NCI-H460 (cell line): Measurements from ENCODE around the gene HOXA2. TPM values are rescaled to one million over a fixed set of nuclear protein-coding genes. Genes with fewer than 3 reads are reported as not detected.

Experiments
- DNase-seq: peaks from one replicate; pipeline ENCODE4 v3.0.0-alpha.2; 2016; ENCODE audit warnings: low read depth; ENCODE audit errors: extremely low read depth
- polyA plus RNA-seq: library from polyadenylated mRNA; depleted of rRNA; stranded (reverse); fragments of >200 nt; gene quantifications from 2 replicates; pipeline ENCODE4 v1.2.3, GENCODE V29; 2014; cell fraction: nucleus; rRNA removed
- total RNA-seq: library from RNA; depleted of rRNA; stranded (reverse); fragments of >200 nt; shearing (Covaris generic); gene quantifications from 2 replicates; pipeline ENCODE4 v1.2.3, GENCODE V29; 2014; rRNA removed

Gene HOXA2
- total RNA-seq: 1.8 and 3.0 TPM in 2 replicates
- polyA plus RNA-seq: 3.7 and 3.8 TPM in 2 replicates

DNA sequence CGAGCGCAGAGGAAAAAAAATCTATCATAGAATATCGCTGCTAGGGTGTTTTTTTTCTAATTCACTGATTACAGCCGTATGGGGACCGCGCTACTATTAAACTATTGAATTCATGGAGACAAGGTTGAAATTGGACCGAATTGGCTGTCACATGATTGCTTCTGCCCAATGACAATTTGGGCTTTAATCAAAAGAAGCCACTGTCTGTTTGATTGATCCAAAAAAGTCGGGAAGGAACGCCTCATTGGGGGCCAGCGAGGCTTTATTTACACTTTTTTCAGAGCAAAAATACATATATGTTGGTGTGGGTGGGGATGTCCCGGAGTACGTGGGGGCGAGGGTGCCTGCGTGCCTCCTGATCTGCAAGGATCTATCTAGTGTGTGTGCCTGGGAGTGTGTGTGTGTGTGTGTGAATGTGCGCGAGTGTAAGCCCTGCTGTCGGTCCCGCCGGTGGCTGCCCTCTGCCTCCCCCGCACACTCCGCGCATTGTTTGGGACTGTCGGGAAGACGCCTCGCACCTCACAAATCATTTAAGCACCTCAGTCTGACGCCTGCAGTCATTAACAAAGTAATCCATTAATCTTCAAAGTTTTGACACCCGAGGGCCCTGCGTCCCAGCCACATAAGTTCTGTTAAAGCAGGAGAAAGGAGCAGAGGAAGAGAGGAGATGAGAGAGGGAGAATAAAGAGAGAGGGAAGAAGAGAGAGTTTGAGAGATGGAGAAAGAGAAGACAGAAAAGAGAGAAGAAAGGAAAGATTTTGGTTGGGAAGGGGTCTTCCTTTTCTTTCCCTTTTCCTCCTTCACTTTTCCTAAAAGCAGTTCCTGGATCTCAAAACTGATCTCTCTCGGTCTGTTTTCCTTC lies at the start of gene HOXA2:
TSS of gene HOXA2 (minus strand) at position 103 of the 862 bp plus-strand sequence. CDS start 183 bp downstream, outside the sequence.
- no peak for DNase-seq

DNA sequence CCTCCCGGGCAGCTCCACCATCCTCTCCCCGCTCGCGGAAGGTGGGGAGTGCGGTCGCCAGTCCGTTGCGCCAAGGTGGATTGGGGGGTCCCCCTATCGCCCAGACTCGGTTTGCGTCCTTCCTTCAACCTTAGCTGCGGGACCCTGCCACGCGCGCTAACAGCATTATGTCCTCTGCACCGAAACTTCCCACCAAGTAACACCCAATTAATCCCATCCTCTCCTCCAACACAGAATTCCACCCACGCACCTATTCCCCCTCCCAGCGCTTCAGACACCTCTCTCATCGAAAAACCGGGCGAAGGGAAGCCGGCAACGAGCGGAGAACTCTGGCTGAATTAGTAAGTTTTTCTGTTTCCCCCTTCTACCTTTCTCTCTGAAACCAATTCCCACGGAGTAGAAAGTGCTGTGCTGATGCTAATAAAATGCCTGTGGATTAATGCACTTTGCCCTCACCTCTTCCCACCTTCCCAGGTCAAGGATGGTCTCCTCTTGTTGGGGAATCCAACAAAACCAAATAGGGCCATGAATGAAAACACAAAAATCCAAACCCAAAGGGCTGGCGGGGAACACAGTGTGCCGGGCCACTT lies 49.0 kb upstream of the HOXA2 start:
- DNase-seq: no peak

DNA sequence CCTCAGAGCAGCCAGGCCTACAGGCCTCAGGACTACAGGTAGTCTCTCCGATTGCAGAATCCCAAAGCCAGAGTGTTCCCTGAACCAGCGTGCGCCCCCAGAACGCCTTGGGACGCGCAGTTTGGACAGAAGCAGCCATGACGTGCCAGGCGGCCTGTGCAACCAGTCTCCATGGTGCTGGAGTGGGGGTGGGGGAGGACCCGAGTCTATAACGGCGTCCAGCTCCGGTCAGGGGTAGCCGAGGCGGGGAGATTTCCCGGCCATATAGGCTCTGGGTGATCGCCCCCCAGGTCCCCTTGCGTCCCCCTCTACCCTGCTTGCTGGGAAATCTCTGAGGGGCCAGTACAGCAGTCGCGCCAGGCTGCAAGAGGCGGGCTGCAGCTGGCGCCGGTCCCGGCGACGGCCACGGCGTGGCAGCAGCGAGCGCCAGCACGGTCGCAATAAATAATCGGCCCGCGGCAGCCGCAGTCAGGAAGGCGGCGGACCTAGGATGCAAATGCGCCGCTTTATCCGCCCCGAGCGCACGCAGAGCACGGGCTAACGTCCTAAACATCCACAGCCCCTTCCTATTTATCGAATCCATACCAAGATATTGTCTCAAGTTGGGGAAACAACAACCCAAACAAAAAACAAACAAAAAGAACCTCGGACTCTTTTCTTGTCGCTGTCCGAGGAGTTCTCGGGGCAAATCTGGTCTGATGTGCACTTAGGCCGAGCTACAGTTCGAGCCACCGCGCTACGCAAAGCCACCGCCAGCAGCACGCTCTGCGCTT lies 48.3 kb upstream of the HOXA2 start:
- peak; percentile 72 for DNase-seq

DNA sequence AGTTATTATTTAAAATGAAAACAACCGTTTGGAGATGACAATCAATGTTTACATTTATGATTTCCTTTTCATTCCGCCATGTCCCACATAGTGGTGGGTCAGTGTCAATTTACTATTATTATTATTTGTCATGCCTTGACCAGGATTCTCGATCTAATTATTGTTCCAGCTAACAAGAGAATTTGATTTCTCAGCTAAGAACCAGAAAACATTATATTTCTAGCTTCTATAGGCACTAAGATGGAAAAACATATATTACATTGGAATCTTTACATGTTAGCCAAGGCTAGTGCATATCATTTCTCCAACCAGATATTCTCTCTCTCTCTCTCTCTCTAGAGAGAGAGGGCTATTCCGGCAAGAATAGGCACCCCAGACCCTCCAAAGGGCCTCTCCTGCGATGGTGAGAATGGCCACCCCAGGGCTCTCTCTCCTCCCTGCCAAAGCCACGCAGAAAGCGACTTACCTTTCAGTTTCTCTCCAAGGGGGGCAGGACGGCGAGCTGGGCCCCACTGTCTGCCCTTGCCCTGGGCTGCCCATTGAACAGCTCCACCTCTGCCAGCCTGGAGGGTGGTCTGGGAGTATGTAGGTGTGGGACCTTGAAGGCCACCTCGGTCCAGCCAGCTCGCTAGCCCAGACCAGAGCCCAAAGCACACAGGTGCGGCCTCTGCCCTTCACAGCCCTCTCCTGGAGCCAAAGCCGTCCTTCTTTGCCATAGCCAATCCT lies 47.5 kb upstream of the HOXA2 start:
- no peak for DNase-seq

DNA sequence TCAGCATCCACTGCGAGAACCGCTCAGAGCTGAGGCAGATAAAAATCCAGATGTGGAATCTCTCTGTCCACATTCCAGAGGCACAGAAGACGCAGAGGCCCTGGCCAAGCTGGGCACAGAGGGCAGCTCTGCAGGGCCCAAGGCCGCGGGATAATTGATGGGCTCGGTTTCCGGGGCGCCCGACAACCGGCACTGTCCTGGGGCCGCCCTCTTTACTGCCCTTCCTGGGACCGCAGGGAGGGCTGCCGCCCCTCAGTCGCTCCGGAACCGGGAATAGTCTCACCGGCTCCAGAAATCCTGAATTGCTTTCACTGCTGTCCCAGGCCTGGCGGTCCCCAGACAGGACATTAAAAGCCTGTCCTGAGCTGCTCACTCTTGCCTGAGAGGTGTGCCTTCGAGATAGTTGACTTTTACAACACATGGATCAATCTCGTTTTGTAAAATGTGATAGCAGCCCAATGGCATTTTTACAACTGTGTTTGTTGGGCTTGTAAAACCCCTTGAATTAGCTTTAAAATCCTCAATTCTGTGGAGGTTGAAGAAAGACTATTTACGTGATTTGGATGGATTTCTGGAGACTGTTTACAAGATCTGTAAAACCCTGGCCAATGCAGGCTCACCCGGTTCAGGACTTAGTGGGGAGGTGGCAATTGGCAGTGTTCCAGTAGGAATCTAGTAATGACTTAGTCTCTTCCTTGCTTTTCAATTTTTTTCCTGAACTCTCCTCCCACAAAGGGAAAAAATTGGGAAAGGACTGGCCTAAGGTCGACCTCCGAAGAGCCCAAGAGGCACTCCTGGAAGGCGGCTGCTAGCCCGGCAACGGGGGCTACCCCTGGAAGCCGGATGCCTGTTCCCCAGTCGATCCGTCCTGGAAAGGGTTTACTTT lies 46.5 kb upstream of the HOXA2 start:
- DNase-seq: no peak

DNA sequence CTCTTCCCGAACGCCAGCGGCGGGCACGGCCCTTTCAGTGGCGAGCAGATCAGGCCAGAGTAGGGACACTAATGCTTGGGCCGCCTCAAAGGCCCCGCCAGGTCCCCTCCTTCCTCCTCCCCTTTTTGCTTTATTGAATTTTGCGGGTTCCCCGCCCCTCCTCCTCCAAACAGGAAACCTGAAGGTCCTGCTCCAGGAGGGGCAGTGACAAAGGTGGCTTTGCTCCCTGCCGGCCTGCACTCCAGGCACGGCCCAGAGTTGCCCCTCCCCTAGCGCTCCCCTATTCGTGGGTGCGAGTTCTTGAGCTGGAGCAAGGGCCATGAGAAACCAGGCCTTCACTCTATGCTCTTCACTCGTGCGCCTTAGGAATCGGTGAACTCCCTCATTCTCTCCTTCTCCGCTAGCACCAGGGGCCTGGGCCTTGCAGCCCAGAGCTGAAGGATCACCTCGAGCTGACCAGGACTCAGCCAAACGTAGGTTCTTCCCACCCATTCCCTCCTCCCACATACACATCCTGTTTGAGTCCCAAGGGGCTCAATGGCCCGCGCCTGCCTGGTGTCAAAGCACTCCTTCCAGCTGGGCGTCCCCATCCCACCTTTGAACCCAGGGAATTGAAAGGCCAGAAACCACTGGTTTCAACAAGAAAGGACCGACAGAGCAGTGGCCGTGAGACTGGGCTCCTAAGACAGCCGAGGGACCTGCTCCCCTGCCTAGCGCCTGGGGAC lies 45.7 kb upstream of the HOXA2 start:
- DNase-seq: no peak

DNA sequence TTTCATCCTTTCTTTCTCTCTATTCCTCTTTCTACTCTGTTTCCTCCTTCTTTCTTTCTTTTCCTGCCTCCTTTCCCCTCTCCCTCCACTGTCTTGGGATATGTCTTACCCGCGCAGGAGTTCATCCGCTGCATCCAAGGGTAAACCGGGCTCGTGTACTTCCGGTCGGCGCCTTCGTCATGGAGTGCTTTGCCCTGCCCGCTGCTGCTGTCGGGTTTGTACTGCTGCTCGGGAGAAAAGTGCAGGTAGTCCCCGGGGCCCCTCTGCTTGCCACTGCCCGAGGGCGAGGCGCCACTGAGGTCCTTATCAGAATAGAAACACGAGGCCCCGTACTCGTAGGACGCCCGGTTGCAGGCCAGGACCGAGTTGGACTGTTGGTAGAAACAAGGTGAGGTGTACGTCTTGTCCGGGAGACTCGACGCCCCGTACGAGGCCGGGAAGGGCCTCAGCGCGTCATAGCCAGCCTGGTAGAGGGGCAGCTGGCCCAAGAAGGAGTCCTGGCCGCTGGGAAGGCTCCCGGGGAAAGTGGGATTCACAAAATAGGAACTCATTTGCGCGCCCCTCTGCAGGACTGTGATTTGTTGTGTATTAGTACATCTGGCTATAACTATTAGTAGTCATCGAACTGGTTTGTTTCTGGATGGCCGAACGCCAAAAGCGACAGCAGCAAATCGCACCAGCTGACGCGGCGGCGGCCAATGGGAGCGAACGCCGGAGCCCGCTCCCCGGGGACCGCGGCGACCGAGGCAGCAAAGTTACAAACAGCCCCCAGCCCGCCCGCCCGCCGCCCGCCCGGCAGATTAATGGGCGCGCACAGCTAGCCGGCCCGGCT lies 44.9 kb upstream of the HOXA2 start, which contains the start of gene HOXA6:
TSS of gene HOXA6 (minus strand) at position 576 of the 832 bp plus-strand sequence. CDS start at position 551, 25 bp downstream.
- no peak for DNase-seq

DNA sequence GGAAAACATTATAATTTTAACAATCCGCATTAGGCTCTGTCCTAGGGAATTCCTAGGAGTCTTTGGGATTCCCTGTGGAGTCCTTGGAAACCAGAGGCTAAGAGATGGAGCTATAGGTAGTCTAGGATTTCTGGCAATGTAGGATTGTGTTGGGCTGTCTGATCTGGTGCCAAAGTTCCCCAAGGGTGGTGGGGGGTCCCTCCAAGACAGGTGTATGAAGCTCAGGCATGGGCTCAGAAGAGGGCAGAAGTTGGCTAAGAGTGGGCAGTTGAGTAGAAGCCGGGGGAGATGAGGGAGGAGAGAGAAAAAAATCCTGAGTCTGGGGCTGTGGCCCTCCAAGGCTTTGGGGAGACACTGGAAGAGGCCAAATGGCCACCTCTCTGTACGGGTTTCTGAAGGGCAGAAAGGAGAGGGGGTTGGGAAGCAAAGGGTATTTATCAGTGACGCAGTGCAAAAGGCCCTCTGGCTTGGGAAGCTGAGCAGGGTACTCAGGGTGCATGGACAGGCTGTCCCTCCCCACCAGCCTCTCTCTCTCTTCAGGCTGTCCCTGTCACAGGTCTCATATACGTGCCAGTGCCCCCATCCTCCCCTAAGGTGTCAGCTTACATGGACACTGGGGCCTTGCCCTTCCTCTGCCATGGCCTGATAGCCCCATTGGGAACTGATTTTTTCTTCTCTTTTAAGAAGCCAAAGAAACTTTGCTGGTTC lies 44.2 kb upstream of the HOXA2 start:
- DNase-seq: no peak

DNA sequence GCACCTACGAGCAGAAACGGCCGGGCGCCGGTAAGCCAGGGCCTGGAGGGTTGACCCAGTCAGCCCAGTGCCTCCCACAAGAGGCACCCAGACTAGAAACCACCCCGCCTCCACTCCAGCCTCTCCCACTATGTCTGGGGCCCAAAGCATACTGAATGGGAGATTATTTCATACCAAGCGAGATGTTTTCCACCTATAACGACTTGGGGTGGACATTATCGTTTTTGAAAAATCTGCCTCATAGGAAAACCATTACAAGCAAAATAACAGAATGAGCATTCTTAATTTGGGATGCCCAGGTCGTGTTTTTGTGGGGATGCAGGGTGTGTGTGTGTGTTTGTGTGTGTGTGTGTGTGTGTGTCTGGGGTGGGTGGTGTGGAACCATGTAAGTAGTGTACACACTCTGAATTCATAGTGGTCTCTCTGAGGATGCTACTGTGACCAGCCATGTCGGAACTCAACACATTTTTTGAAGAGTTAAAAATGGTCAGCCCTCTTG lies 43.5 kb upstream of the HOXA2 start:
- no peak for DNase-seq

DNA sequence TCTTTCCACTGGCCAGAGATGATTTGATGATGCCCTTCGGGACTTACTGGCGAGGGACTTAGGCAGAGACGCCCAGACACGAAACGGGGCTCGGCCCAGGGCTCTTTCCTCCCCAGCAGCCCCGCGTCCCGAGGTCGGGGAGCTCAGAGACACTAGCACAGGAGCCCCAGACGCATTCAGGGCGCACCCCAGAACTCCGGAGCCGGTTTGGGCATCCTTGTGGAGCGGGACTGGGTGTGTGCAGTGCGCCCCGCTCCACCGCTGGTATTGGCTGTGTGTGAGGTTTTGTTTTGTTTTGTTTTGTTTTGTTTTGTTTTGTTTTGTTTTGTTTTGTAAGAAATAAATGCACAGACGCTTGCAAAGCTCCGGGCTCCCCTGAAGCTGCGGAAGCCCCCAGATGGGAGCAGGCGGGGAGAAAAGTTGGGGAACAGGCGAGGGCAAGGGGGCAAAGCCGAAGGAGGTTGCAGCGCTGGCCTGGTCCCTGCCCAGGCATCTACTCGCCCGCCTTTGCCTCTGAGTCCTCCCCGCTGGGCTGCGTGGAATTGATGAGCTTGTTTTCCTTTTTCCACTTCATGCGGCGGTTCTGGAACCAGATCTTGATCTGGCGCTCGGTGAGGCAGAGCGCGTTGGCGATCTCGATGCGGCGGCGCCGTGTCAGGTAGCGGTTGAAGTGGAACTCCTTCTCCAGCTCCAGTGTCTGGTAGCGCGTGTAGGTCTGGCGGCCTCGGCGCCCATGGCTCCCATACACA lies 42.9 kb upstream of the HOXA2 start:
- no peak for DNase-seq

DNA sequence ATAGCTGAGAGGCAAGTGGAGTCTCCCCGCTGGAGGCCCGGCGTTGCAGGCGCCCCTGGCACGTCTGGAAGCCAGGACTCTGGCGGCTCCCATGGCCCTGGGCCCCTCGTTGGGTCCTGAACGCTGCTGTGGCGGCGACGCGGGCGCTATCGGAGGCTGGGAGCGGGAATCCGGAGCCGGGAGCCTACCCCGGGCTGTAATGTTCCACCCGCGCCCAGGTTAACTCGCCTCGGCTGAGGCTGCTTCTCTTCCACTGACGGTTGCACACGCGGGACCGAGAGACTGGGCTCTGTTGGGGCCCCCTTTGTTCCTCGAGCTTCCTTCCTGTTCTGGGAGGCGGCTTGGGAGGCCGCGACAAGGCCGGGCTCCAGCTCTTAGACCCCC lies 42.3 kb upstream of the HOXA2 start:
- no peak for DNase-seq

DNA sequence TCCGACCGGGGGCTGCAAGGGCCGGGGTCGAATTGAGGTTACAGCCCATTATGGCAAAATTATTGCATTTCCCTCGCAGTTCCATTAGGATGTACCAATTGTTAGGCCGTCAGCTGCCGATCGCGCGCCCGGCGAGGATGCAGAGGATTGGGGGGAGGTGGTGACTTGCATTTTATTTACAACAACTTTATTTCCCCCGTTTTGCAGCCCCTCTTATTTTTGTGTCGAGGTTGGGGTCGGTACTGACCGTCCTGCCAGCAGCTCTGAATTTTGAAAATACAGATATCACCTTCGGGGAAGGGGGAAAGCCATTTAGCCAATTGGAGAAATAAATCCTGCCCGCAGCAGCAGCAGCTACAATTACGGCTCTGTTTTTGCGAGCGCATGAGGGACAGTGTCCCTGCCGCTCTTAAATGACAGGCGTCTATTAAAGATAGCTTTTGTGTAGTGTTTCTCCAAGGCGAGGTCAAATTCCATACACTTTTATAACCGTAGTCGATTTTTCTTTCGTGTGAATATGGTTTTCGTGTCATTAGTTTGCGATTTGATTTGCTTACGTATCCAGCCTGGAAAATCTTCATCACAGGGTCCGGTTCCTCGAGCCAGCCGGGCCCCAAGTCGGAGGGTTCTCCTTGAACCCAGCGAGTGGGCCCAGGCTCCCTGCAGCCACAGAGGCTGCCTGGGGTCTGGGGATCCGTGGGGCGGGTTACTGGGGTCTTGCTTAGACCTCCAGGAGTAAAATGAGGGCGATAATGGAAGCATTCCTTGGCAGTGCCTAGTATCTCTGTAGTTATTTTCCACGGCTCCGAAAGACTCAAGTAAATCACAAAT lies 41.7 kb upstream of the HOXA2 start:
- no peak for DNase-seq

DNA sequence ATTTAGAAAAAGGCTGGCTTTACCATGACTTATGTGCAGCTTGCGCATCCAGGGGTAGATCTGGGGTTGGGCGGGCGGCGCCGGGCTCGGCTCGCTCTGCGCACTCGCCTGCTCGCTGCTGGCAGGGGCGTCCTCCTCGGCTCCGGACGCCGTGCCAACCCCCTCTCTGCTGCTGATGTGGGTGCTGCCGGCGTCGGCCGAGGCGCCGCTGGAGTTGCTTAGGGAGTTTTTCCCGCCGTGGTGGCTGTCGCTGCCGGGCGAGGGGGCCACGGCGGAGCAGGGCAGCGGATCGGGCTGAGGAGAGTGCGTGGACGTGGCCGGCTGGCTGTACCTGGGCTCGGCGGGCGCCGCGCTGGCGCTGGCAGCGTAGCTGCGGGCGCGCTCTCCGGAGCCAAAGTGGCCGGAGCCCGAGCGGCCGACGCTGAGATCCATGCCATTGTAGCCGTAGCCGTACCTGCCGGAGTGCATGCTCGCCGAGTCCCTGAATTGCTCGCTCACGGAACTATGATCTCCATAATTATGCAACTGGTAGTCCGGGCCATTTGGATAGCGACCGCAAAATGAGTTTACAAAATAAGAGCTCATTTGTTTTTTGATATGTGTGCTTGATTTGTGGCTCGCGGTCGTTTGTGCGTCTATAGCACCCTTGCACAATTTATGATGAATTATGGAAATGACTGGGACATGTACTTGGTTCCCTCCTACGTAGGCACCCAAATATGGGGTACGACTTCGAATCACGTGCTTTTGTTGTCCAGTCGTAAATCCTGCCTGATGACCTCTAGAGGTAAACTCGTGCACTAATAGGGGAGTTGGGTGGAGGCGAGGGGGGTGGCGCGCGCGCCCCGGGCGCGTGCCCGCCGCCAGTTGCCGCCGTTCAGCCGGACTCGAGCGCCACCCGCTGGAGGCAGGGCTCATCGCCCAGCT lies 40.8 kb upstream of the HOXA2 start, which contains the start of gene HOXA5:
TSS of gene HOXA5 (minus strand) at position 659 of the 927 bp plus-strand sequence. CDS start at position 585, 74 bp downstream.
- no peak for DNase-seq

DNA sequence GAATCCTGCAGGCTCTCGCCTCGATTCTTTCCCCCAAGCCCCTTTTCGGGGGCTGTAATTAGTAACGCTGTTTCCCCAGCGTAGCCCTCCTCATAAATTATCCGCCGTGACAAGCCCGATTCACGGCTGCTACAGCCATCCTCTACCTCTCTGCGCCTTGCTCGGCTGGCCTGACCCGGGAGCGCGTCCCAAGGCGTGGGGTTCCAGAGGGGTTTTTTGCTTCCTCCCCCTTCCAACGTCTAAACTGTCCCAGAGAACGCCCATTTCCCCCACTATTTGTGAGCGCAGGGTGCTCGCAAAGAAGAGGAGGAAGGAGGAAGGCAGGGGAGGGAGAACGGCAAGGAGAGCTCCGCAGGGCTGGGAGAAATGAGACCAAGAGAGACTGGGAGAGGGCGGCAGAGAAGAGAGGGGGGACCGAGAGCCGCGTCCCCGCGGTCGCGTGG lies 40.1 kb upstream of the HOXA2 start:
- DNase-seq: no peak
